Measurements from ENCODE around the gene KYNU.

The KYNU gene

DNA sequence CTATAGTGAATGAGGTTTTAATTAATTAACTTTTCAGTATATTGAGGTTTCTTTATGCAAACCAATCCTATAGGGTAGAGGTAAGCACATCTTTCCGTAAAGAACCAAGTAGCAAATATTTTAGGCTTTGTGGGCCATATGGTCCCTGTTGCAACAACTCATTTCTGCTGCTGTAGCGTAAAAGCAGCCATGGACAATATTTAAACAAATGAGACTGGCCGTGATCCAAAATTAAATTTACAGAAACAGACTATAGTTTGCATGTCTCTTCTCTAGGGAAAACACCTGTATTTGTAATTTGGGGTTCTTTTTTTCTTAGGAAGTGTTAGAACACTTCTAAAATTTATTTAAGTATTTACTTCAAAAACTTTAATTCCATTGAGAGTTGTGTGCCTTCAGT is 104.3 kb downstream of the KYNU start:
- H3K36me3 ChIP-seq, result peaks cover 0 to 40% (median 0%) of the 10 kb centered on the region in 11 experiments; a peak in 4 of 22 replicates
- H3K27me3 ChIP-seq, result no peaks in the 10 kb centered on the region
- peaks cover 0 to 45% (median 0%) of the 10 kb centered on the region in 10 experiments; a peak in 4 of 20 replicates for H3K4me1 ChIP-seq
- no peak overlapping the region for H3K4me2 ChIP-seq
- H3K4me3 ChIP-seq, result no peak overlapping the region
- no peak overlapping the region for H3K27ac ChIP-seq
- H3K9ac ChIP-seq, result 0 out of 22 replicates have a peak overlapping the region, but pooled peaks of 1 of the 11 experiments have one; percentile 0
- H4K20me1 ChIP-seq, result peaks cover 0 to 54% (median 0%) of the 10 kb centered on the region in 11 experiments; a peak in 2 of 22 replicates
- no peak for TF ChIP-seq Cebpa-rat (IDR thresholded peaks at IDR 0.05)
- no peaks in the 10 kb centered on the region for H3K9me3 ChIP-seq (replicated peaks in 1 of 11)

DNA sequence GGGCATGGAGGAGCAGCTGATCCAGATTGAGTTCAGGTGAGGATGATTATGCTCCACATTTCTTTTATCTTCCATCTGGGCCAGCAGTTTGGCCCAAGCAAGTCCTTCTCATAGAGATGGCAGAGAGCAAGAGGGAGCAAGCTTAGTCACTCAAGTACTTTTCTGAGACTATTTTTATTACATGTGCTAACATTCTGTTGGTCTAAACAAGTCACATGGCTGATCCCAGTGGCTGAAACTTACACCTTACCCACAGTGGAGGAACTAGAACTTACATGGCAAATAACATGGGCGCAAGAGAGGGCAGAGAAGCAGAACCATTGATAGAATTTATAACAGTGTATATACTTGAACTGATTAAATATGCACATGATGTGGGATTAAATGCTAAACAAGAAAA is 105.7 kb downstream of the KYNU start:
- no peaks in the 10 kb centered on the region for H3K9me3 ChIP-seq (replicated peaks in 1 of 11)
- H3K9ac ChIP-seq, result no peak overlapping the region
- no peaks in the 10 kb centered on the region for H3K27me3 ChIP-seq
- H3K4me3 ChIP-seq, result no peak overlapping the region
- no peak overlapping the region for H3K27ac ChIP-seq
- H3K36me3 ChIP-seq, result peaks cover 0 to 53% (median 0%) of the 10 kb centered on the region in 11 experiments; a peak in 4 of 22 replicates
- H3K4me2 ChIP-seq, result no peak overlapping the region
- H3K4me1 ChIP-seq, result peaks cover 0 to 31% (median 0%) of the 10 kb centered on the region in 10 experiments; a peak in 4 of 20 replicates
- peaks cover 0 to 58% (median 0%) of the 10 kb centered on the region in 11 experiments; a peak in 2 of 22 replicates for H4K20me1 ChIP-seq
- TF ChIP-seq Cebpa-rat (IDR thresholded peaks at IDR 0.05), result no peak

DNA sequence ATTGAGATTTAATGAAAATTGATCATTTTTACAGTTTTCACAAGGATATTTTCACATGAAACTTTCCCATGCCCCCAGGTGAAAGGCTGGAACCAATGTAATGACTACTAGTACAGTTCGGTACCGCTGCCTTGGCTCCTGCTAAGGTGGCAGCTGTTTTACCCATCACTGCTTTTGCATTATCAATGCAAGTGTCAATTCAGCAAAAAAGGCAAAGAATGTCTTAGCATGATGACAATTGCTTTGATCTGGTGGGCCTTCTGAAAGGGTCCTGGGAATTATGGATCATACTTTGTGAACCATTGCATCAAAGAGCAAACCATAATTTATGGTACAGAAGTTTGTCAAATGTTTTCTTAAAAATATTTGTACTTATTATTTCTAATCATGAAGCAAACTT is 107.2 kb downstream of the KYNU start:
- Histone ChIP-seq H3K4me1 (peaks cover 0 to 20% (median 0%) of the 10 kb centered on the region in 10 experiments; a peak in 5 of 20 replicates), H3K36me3 (peaks cover 0 to 56% (median 0%) of the 10 kb centered on the region in 11 experiments; a peak in 4 of 22 replicates), H3K9ac (no peak overlapping the region), H4K20me1 (peaks cover 0 to 64% (median 0%) of the 10 kb centered on the region in 11 experiments; a peak in 2 of 22 replicates), H3K27ac (no peak overlapping the region), H3K9me3 (replicated peaks in 1 of 11) (no peaks in the 10 kb centered on the region), H3K27me3 (no peaks in the 10 kb centered on the region), H3K4me3 (no peak overlapping the region), H3K4me2 (no peak overlapping the region)
- TF ChIP-seq Cebpa-rat (IDR thresholded peaks at IDR 0.05), result no peak

DNA sequence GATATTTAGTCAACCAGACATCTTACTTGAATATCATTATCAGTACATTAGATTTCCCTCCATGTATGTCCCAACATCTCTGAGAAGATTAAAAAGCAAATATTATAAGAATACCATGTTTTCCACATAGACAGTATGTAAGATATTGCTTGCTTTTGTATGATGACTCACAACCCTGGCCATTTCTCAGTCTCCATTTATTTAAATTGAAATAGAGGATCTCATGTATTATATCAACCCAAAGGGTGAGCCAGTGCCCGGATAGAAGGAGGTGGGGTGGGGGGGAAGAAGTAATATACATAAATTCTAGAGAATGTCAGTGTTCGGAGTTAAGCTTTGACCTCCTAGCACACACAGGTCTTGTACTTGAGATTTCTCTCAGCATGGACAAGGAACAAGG is 109.6 kb downstream of the KYNU start:
- peaks cover 0 to 49% (median 0%) of the 10 kb centered on the region in 11 experiments; a peak in 4 of 22 replicates for H3K36me3 ChIP-seq
- H4K20me1 ChIP-seq, result peaks cover 0 to 75% (median 0%) of the 10 kb centered on the region in 11 experiments; a peak in 2 of 22 replicates

DNA sequence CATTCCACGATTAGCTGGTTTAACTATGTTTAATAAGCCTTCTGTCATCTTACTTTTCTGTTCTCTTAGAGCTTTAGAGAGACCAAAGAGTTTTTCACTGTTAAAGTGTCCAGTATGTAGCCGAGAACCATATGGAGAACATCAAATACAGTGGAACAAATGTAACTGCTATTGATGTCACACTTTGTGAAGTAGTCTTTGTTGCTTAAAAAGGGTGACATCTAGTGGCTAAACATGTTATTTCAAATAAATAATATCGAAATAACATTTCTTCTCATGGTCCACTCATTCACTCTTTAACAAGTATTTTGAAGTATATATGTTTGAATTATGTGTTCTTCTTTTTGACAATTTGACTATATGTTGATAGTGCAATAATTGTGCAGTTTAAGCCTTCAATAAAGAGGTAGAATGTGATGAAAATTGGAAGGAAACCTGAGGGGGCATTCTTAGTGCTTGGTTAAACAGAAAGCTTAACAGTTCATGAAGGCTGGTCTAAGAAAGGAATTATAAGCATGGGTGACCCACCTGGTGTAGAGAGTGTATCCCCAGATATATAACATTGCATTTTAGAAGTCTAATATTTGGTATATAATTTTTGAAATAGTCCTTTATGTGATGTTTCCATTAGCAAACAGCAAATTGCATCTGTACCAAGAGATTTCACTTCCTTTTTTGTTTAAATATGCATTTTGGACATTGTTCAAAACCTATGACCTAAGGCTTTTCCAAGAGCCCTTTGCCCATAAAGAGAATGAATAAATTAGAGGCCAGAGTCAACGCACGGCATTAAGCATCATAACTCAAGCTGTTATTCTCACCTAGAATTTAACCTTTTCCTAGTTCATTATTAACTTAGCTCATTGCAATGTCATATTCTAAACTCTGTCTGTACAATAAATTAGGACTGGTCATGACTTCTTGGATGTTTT is 112.1 kb downstream of the KYNU start:
- Histone ChIP-seq H3K27ac (no peak overlapping the region), H3K36me3 (peaks cover 0 to 49% (median 0%) of the 10 kb centered on the region in 11 experiments; a peak in 4 of 22 replicates), H3K9me3 (replicated peaks in 1 of 11) (no peaks in the 10 kb centered on the region), H3K4me2 (peak overlapping the region in 3 of 11 experiments; percentile 9 to 59 (median 35); a peak in 3 of 22 replicates), H3K27me3 (no peaks in the 10 kb centered on the region), H3K4me1 (peaks cover 0 to 8% (median 0%) of the 10 kb centered on the region in 10 experiments; a peak in 4 of 20 replicates), H4K20me1 (peaks cover 0 to 72% (median 0%) of the 10 kb centered on the region in 11 experiments; a peak in 2 of 22 replicates), H3K4me3 (no peak overlapping the region), H3K9ac (no peak overlapping the region)
- TF ChIP-seq Cebpa-rat (IDR thresholded peaks at IDR 0.05), result no peak

More for the DNA sequence above, 109.6 kb downstream of the KYNU start:
- no peaks in the 10 kb centered on the region for H3K27me3 ChIP-seq
- H3K4me3 ChIP-seq, result no peak overlapping the region
- no peak overlapping the region for H3K4me2 ChIP-seq
- H3K9ac ChIP-seq, result no peak overlapping the region
- no peak overlapping the region for H3K27ac ChIP-seq
- H3K9me3 ChIP-seq (replicated peaks in 1 of 11), result no peaks in the 10 kb centered on the region
- TF ChIP-seq Cebpa-rat (IDR thresholded peaks at IDR 0.05), result no peak
- peaks cover 0 to 15% (median 0%) of the 10 kb centered on the region in 10 experiments; a peak in 4 of 20 replicates for H3K4me1 ChIP-seq

DNA sequence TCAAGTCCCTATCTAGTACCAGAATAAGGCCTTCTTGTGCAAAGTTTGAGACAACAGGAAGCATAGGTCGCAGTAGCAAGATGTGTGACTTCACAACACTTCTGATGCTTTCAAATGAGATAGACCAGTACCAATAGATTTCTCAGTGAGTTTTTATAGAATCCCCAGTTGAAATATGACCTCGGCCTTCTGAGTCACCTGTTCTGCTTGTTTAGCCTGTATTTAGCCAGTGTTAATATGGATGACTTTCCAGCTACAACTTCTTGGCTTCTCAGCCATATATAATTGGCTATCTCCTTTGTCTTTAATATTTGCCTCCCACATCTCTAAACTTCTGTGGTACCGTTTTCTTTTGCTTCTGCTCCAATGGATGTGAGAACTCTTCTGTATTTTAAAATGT is 113.8 kb downstream of the KYNU start:
- Histone ChIP-seq H3K9me3 (replicated peaks in 1 of 11) (no peaks in the 10 kb centered on the region), H3K4me3 (no peak overlapping the region), H3K27me3 (no peaks in the 10 kb centered on the region), H3K4me2 (no peak overlapping the region), H4K20me1 (peaks cover 0 to 73% (median 0%) of the 10 kb centered on the region in 11 experiments; a peak in 2 of 22 replicates), H3K27ac (no peak overlapping the region), H3K36me3 (peaks cover 0 to 43% (median 0%) of the 10 kb centered on the region in 11 experiments; a peak in 4 of 22 replicates), H3K9ac (no peak overlapping the region), H3K4me1 (peaks cover 0 to 8% (median 0%) of the 10 kb centered on the region in 10 experiments; a peak in 4 of 20 replicates)
- no peak for TF ChIP-seq Cebpa-rat (IDR thresholded peaks at IDR 0.05)

DNA sequence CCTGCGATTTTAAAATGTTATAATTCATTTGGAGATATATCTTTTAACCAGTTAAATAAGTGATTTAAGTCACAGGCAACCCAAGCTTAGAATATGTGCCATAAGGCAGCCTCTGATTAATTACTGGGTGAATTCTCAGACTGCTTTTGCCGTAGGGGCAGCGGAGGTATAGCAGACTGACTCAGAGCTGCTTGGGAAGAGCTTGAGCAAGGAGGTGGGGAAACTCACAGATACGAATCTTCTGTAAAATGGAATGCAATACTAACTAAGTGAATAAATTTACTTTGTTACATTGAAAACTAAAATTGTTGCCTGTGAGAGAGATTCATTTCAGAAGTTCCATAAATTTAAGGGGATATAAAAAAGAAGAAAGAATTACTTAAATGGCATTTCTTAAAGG is 115.4 kb downstream of the KYNU start:
- no peaks in the 10 kb centered on the region for H3K9me3 ChIP-seq (replicated peaks in 1 of 11)
- H3K4me1 ChIP-seq, result peaks cover 0 to 8% (median 0%) of the 10 kb centered on the region in 10 experiments; a peak in 4 of 20 replicates
- H3K36me3 ChIP-seq, result peaks cover 0 to 27% (median 0%) of the 10 kb centered on the region in 11 experiments; a peak in 3 of 22 replicates
- no peak overlapping the region for H3K27ac ChIP-seq
- no peak for TF ChIP-seq Cebpa-rat (IDR thresholded peaks at IDR 0.05)
- no peaks in the 10 kb centered on the region for H3K27me3 ChIP-seq
- H3K4me2 ChIP-seq, result no peak overlapping the region
- H4K20me1 ChIP-seq, result peaks cover 0 to 63% (median 0%) of the 10 kb centered on the region in 11 experiments; a peak in 2 of 22 replicates
- no peak overlapping the region for H3K9ac ChIP-seq
- H3K4me3 ChIP-seq, result no peak overlapping the region

DNA sequence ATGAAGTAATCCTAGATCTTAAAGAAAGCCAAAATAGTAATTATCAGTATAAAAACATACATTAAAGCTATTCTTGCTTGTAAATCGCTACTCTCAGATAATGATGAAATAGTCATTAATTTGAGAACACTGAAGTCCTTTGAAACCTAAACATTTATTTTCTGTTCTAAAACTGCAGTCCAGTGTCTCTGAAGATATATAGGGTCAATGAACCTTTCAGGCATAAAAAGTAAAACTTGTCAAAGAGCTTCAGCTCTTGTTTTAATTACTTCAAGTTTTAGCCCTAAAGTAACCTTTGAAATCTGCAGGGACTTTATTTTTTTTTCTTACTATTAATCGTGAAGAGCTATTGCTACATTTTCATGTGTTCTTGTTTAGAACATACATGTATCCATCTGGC is 116.3 kb downstream of the KYNU start:
- H3K36me3 ChIP-seq, result peaks cover 0 to 25% (median 0%) of the 10 kb centered on the region in 11 experiments; a peak in 4 of 22 replicates
- no peak for TF ChIP-seq Cebpa-rat (IDR thresholded peaks at IDR 0.05)
- peaks cover 0 to 63% (median 0%) of the 10 kb centered on the region in 11 experiments; a peak in 2 of 22 replicates for H4K20me1 ChIP-seq
- H3K9ac ChIP-seq, result no peak overlapping the region
- H3K4me2 ChIP-seq, result no peak overlapping the region
- no peak overlapping the region for H3K27ac ChIP-seq
- H3K9me3 ChIP-seq (replicated peaks in 1 of 11), result no peaks in the 10 kb centered on the region
- no peak overlapping the region for H3K4me3 ChIP-seq
- no peaks in the 10 kb centered on the region for H3K27me3 ChIP-seq
- H3K4me1 ChIP-seq, result peaks cover 0 to 8% (median 0%) of the 10 kb centered on the region in 10 experiments; a peak in 4 of 20 replicates

DNA sequence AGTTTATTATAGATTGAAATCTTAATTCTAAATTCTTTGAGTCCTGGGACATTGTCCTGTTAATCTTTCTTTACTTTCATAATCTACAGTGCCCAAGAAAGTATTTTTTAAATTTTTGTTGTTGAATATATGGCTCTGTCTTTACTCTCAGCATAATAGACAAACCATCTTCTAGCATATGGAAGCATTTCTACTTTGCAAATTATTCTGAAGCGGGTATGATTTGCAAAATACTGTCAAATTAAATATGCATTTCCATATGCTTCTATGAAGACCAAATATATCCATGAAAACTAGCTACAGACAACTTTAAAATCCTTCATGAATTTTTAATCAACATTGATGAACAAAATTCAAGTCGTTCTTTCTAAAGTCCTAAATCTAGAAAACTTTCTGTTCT is 117.2 kb downstream of the KYNU start:
- H3K27ac ChIP-seq, result no peak overlapping the region
- peaks cover 0 to 5% (median 0%) of the 10 kb centered on the region in 10 experiments; a peak in 4 of 20 replicates for H3K4me1 ChIP-seq
- H3K4me3 ChIP-seq, result no peak overlapping the region
- H3K4me2 ChIP-seq, result no peak overlapping the region
- H3K27me3 ChIP-seq, result no peaks in the 10 kb centered on the region
- H3K36me3 ChIP-seq, result peaks cover 0 to 29% (median 0%) of the 10 kb centered on the region in 11 experiments; a peak in 4 of 22 replicates
- H3K9me3 ChIP-seq (replicated peaks in 1 of 11), result no peaks in the 10 kb centered on the region
- no peak for TF ChIP-seq Cebpa-rat (IDR thresholded peaks at IDR 0.05)
- H3K9ac ChIP-seq, result no peak overlapping the region
- peaks cover 0 to 56% (median 0%) of the 10 kb centered on the region in 11 experiments; a peak in 2 of 22 replicates for H4K20me1 ChIP-seq
